Karpas-422 (cell line): ENCODE results near the gene TMEFF2. TPM values are rescaled to one million over a fixed set of nuclear protein-coding genes. Genes with fewer than 3 reads are reported as not detected.

Experiments
- DNase-seq: peaks from one replicate; pipeline ENCODE4 v3.0.0-alpha.2; 2015
- H2AFZ ChIP-seq: fragments of 200-600 bp; sonication (generic); 2 replicates; pipeline ENCODE4 v1.6.1; 2014; ENCODE audit warnings: antibody characterized with exemption, low read length, mixed read lengths
- H3K27ac ChIP-seq: fragments of 200-600 bp; sonication (generic); 2 replicates; pipeline ENCODE4 v1.5.1; 2014; ENCODE audit warnings: mild to moderate bottlenecking, low read length, moderate library complexity
- H3K27me3 ChIP-seq: fragments of 200-600 bp; sonication (generic); 2 replicates; pipeline ENCODE4 v1.6.1; 2014; ENCODE audit warnings: low read length, mixed read lengths
- H3K36me3 ChIP-seq: fragments of 200-600 bp; sonication (generic); 2 replicates; pipeline ENCODE4 v1.6.1; 2014; ENCODE audit warnings: low read length, mixed read lengths; ENCODE audit not compliant: insufficient read depth
- H3K4me1 ChIP-seq: fragments of 200-600 bp; sonication (generic); 2 replicates; pipeline ENCODE4 v1.6.1; 2014; ENCODE audit warnings: mild to moderate bottlenecking, low read length, mixed read lengths
- H3K4me2 ChIP-seq: fragments of 200-600 bp; sonication (generic); 2 replicates; pipeline ENCODE4 v1.6.1; 2014; ENCODE audit warnings: low read length, low read depth, mild to moderate bottlenecking; ENCODE audit not compliant: poor library complexity, severe bottlenecking
- H3K4me3 ChIP-seq: fragments of 200-600 bp; sonication (generic); 2 replicates; pipeline ENCODE4 v1.5.1; 2014; ENCODE audit warnings: mild to moderate bottlenecking, antibody characterized with exemption, low read length, mixed read lengths
- H3K79me2 ChIP-seq: fragments of 200-600 bp; sonication (generic); 2 replicates; pipeline ENCODE4 v1.6.1; 2014; ENCODE audit warnings: mild to moderate bottlenecking, low read length, mixed read lengths
- H3K9ac ChIP-seq: fragments of 200-600 bp; sonication (generic); 2 replicates; pipeline ENCODE4 v1.6.0; 2014; ENCODE audit warnings: low read length
- H3K9me2 ChIP-seq: fragments of 200-600 bp; sonication (generic), shearing (Covaris generic); replicated peaks from 2 replicates; pipeline ENCODE4 v1.6.0; 2014; ENCODE audit warnings: mild to moderate bottlenecking, low read length, moderate library complexity; ENCODE audit not compliant: insufficient read depth
- H3K9me3 ChIP-seq: fragments of 300-700, 200-600 bp; sonication (generic); 2 replicates; pipeline ENCODE4 v1.6.1; 2014; ENCODE audit warnings: low read length, mixed read lengths
- H4K20me1 ChIP-seq: fragments of 200-600 bp; sonication (generic); 2 replicates; pipeline ENCODE4 v1.6.1; 2014; ENCODE audit warnings: mild to moderate bottlenecking, antibody characterized with exemption, low read length, low read depth; ENCODE audit not compliant: insufficient read depth
- total RNA-seq: library from RNA; depleted of rRNA; stranded (reverse); fragments of >200 nt; shearing (Covaris generic); gene quantifications from 2 replicates; pipeline ENCODE4 v1.2.3, GENCODE V29; 2014; ENCODE audit warnings: low replicate concordance

TMEFF2 gene
- total RNA-seq, 1 experiment from 2014 or later: not detected

DNA sequence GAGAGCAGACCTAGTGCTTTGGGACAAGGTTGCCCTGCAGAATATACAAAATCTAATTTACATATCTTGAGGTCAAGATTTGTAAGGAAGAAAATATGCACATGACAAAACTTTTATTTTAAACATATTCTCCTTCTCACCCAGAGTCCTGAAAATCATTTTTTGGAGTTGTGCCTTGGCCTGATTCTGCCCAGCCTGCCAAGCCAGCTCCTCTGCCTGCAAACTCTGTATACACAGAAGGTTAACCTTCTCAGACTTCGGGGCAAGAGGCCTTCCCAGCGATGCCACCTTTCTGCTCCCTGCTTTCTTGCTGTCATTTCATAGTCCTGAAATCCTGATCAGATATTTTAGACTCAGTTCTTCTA, 252.0 kb downstream of the TMEFF2 start:
- H3K9ac ChIP-seq: no peak overlapping the region
- peaks cover 6% of the 10 kb centered on the region; the same call in 1 of the 2 replicates for H3K4me1 ChIP-seq
- no peak overlapping the region for H3K4me2 ChIP-seq
- no peak overlapping the region for H3K27ac ChIP-seq
- H3K9me3 ChIP-seq: no peaks in the 10 kb centered on the region
- H4K20me1 ChIP-seq: no peaks in the 10 kb centered on the region
- no peak overlapping the region for H3K4me3 ChIP-seq
- no peaks in the 10 kb centered on the region for H3K36me3 ChIP-seq
- no peak for DNase-seq
- no peaks in the 10 kb centered on the region for H3K27me3 ChIP-seq
- no peaks in the 10 kb centered on the region for H3K9me2 ChIP-seq
- H3K79me2 ChIP-seq: no peaks in the 10 kb centered on the region
- no peak overlapping the region for H2AFZ ChIP-seq

DNA sequence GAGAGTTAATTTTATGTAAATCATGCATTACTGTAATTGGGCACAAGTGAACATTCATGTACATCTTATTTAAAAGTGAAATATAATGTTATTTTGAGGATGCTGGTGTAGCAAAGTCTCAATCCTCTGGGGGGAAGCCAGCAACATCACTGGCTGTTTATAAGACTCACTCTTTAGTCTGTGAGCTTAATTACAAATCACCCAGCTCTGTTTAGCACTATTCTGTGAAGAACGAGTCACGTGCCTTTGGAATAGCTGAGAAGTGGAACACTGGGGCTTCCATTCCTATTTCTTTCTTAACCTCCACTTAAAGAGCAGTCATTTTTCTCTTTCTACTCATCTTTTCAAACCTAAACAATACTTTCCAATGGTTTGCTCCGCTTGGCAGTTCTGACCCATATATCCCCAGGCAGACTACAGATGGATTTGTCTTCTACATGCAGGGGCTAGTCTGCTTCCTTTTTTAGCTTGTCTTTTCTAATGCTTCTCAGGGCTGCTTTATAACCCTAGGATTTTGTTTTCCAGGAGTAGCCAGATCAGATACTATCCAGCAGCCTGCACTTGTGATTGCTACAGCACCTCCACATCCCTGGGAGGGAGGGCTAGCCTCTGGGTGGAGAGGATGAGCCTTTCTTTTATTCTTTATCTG, 252.5 kb downstream of the TMEFF2 start:
- H3K4me3 ChIP-seq: no peak overlapping the region
- H3K27me3 ChIP-seq: no peaks in the 10 kb centered on the region
- no peaks in the 10 kb centered on the region for H3K79me2 ChIP-seq
- H3K4me1 ChIP-seq: peaks cover 6% of the 10 kb centered on the region; the same call in 1 of the 2 replicates
- no peak for DNase-seq
- H3K9me3 ChIP-seq: no peaks in the 10 kb centered on the region
- no peak overlapping the region for H3K27ac ChIP-seq
- no peak overlapping the region for H3K4me2 ChIP-seq
- no peaks in the 10 kb centered on the region for H3K36me3 ChIP-seq
- no peaks in the 10 kb centered on the region for H3K9me2 ChIP-seq
- no peaks in the 10 kb centered on the region for H4K20me1 ChIP-seq
- no peak overlapping the region for H2AFZ ChIP-seq
- no peak overlapping the region for H3K9ac ChIP-seq

DNA sequence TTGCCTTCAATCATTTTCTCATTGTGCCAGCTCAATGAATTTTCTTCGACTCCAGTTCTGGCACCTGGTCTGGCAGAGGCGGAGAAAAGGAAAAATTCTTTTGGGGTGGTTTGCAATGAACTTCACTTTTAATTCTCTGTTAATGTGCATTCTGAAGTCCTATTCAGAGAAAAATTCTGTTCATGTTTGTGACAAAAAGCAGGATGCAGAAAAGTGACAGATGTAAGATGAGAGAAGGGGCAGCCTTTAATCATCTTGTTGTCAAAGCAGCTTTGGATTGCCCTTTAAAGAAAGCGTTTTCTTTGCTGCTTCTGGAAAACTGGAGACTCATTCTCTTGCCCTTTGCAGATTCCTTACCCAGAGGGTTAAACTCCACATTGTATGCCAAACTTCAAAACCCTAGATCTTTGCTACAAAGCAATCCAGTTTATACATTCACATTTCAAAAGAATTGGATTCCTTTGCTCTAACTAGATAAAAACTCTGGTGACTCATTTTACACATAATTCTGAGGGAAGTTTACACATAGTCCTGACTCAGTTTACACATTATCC, 253.3 kb downstream of the TMEFF2 start:
- Histone ChIP-seq H3K9me2 (no peaks in the 10 kb centered on the region), H3K9me3 (no peaks in the 10 kb centered on the region), H3K4me1 (peaks cover 6% of the 10 kb centered on the region; the same call in 1 of the 2 replicates), H3K4me2 (no peak overlapping the region), H3K9ac (no peak overlapping the region), H4K20me1 (no peaks in the 10 kb centered on the region), H3K79me2 (no peaks in the 10 kb centered on the region), H3K4me3 (no peak overlapping the region), H3K27me3 (no peaks in the 10 kb centered on the region), H2AFZ (no peak overlapping the region), H3K27ac (no peak overlapping the region), H3K36me3 (no peaks in the 10 kb centered on the region)
- no peak for DNase-seq

DNA sequence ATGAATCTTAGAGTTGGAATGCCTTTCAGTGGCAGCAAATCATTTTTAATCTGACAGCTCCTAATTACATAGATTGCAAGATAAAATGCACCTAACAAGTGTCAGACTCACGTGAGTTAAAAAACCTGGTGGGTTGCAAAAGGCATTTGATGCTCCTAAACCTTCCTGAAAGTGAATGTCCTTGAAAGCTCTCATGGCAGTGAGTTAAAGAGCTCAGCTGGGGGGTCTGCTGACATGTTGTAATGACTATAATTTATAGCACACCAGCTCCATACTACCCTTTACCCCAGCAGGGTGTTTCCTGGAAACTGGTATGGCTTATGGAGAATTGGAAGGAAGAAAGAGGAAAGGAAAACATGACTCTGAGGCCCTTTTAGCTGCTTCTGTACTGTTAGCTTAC, 256.0 kb downstream of the TMEFF2 start:
- Histone ChIP-seq H3K4me3 (no peak overlapping the region), H3K9me2 (no peaks in the 10 kb centered on the region), H3K79me2 (no peaks in the 10 kb centered on the region), H3K9me3 (no peaks in the 10 kb centered on the region), H3K27ac (no peak overlapping the region), H3K36me3 (no peaks in the 10 kb centered on the region), H3K9ac (no peak overlapping the region), H2AFZ (no peak overlapping the region), H3K4me1 (peaks cover 6% of the 10 kb centered on the region; the same call in 1 of the 2 replicates), H3K27me3 (no peaks in the 10 kb centered on the region), H3K4me2 (no peak overlapping the region), H4K20me1 (no peaks in the 10 kb centered on the region)
- no peak for DNase-seq

DNA sequence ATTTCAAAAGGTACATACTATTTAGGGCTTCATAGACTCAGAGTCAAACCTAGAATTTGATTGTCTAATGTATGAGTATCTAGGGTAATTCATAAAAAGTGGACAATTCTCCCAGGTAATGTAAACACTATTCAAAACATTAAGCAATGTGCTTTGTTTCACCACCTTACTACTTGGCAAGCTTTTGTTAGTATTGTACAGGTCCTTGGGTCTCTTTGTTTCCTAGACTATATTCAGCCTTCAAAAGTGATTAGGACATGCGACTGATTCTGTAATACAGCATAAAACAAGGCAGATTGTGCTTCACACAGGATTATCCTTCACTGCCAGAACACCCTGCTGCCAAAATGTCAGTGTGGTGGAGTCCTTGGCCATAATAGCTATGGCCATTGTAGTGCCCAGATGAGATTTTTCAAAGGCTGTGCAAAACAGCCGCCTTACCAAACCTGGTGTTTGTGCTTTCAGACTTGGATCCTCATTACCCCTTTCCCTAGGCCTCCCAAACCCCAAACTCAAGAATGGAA, 257.8 kb downstream of the TMEFF2 start:
- no peak overlapping the region for H3K4me2 ChIP-seq
- no peaks in the 10 kb centered on the region for H3K27me3 ChIP-seq
- H3K4me1 ChIP-seq: peaks cover under 1% of the 10 kb centered on the region; the same call in 1 of the 2 replicates
- H3K9me2 ChIP-seq: no peaks in the 10 kb centered on the region
- H3K79me2 ChIP-seq: no peaks in the 10 kb centered on the region
- no peak overlapping the region for H3K9ac ChIP-seq
- no peak overlapping the region for H3K4me3 ChIP-seq
- DNase-seq: no peak
- H2AFZ ChIP-seq: no peak overlapping the region
- no peaks in the 10 kb centered on the region for H3K36me3 ChIP-seq
- no peaks in the 10 kb centered on the region for H3K9me3 ChIP-seq
- no peaks in the 10 kb centered on the region for H4K20me1 ChIP-seq
- no peak overlapping the region for H3K27ac ChIP-seq

DNA sequence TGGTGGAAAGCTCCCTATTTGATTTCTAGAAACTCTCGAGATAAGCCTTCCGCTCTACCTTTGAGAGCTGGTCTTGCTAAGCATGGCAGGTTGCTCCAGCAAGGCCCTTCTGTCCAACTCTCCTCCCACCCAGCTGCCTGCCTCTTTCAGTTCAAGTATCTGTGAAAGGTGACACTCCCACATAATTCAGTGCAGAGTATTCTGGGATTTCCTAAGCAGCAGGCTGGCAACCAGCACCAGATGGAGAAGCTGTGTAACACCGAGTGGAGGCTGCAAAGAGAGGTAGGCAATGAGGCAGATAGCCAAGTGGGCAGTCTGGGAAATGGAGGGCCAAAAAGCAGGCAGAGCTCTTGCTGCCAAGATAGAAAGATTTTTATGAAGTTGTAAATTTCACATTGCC, 259.5 kb downstream of the TMEFF2 start:
- H3K36me3 ChIP-seq: no peaks in the 10 kb centered on the region
- no peaks in the 10 kb centered on the region for H3K4me1 ChIP-seq
- no peaks in the 10 kb centered on the region for H3K9me2 ChIP-seq
- H2AFZ ChIP-seq: no peak overlapping the region
- no peaks in the 10 kb centered on the region for H3K27me3 ChIP-seq
- no peaks in the 10 kb centered on the region for H4K20me1 ChIP-seq
- no peak overlapping the region for H3K27ac ChIP-seq
- H3K9ac ChIP-seq: no peak overlapping the region
- no peaks in the 10 kb centered on the region for H3K79me2 ChIP-seq
- no peak overlapping the region for H3K4me2 ChIP-seq
- H3K4me3 ChIP-seq: no peak overlapping the region
- H3K9me3 ChIP-seq: no peaks in the 10 kb centered on the region
- DNase-seq: no peak

DNA sequence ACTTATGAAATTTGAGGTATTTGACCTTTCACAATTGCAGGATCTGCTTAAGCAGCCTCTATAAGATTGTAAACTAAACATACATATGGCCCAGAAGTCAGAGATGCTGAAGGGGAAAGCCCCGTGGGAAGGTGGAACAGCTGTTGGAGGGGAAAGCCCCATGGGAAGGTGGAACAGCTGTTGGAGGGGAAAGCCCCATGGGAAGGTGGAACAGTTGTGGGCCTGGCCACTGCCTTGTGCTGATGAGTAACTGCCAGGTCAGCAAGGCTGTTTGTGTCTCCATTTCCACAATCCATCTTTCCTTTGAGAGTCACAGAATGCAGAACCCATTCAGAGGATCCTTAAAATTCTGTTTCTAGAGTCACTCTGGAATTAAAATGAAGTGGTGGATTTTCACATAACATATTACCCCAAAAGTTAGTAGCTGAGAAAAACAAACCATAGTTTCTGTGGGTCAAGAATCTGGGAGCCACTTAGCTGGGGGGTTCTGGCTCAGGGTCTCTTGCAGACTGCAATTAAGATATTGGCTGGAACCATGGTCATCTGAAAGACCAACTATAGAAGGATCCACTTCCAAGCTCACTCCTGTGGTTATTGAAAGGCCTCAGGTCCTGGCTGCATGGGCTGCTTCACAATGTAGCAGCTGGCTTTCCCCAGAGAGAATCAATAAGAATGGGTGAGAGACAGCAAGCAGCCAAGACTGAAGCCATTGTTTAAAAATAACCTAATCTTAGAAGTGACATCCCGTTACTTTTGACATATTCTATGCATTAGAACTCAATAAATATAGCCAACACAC, 261.2 kb downstream of the TMEFF2 start:
- no peak overlapping the region for H3K9ac ChIP-seq
- H3K27ac ChIP-seq: no peak overlapping the region

DNA sequence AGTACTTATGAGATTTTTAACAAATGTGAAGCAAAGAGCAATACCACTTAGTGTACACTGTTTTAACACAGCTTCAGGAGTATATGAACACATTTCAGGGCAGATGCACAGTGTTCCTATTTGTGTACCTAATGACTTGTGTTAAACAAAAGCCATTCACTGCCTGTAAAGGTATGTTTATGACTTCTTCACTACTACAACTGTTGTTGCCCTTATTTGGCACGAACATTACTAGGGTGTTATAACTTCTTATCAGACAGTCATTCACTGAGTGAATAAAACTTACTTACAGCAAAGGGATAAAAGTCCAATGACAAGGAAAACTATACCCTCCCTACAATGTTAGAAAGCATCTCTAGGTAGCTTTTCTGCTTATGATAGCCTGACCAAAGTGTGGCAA, 262.4 kb downstream of the TMEFF2 start:
- no peaks in the 10 kb centered on the region for H3K4me1 ChIP-seq
- DNase-seq: no peak
- no peaks in the 10 kb centered on the region for H3K36me3 ChIP-seq
- H3K4me2 ChIP-seq: no peak overlapping the region
- H3K9me2 ChIP-seq: no peaks in the 10 kb centered on the region
- H3K79me2 ChIP-seq: no peaks in the 10 kb centered on the region
- no peak overlapping the region for H3K9ac ChIP-seq
- H3K9me3 ChIP-seq: no peaks in the 10 kb centered on the region
- H3K27me3 ChIP-seq: no peaks in the 10 kb centered on the region
- no peak overlapping the region for H2AFZ ChIP-seq
- no peak overlapping the region for H3K4me3 ChIP-seq
- H3K27ac ChIP-seq: no peak overlapping the region
- H4K20me1 ChIP-seq: no peaks in the 10 kb centered on the region

More for the DNA sequence above, 261.2 kb downstream of the TMEFF2 start:
- Histone ChIP-seq H4K20me1 (no peaks in the 10 kb centered on the region), H3K4me1 (no peaks in the 10 kb centered on the region), H3K9me2 (no peaks in the 10 kb centered on the region), H2AFZ (no peak overlapping the region), H3K36me3 (no peaks in the 10 kb centered on the region), H3K79me2 (no peaks in the 10 kb centered on the region), H3K9me3 (no peaks in the 10 kb centered on the region), H3K4me3 (no peak overlapping the region), H3K27me3 (no peaks in the 10 kb centered on the region), H3K4me2 (no peak overlapping the region)
- DNase-seq: no peak
